ENCODE data around the gene LASP1. TPM values are rescaled to one million over a fixed set of nuclear protein-coding genes. Genes with fewer than 3 reads are reported as not detected.

The LASP1 gene
- total RNA-seq, 2 donors from 2014 or later: 116 to 172 TPM

GRCh38 chr17:38875477-38876075 is 5.7 kb downstream of the LASP1 start:
- H3K27ac Mint-ChIP-seq: peak overlapping the region; percentile 26
- no peaks in the 10 kb centered on the region for H3K27me3 Mint-ChIP-seq
- no peaks in the 10 kb centered on the region for H3K9me3 Mint-ChIP-seq
- ATAC-seq (replicated peaks): no peak
- H3K4me3 Mint-ChIP-seq: peak overlapping the region; percentile 85
- H3K36me3 Mint-ChIP-seq (ENCODE audit: low read depth): peaks cover 73% of the 10 kb centered on the region
- H3K4me1 Mint-ChIP-seq: peaks cover 48% of the 10 kb centered on the region

DNA sequence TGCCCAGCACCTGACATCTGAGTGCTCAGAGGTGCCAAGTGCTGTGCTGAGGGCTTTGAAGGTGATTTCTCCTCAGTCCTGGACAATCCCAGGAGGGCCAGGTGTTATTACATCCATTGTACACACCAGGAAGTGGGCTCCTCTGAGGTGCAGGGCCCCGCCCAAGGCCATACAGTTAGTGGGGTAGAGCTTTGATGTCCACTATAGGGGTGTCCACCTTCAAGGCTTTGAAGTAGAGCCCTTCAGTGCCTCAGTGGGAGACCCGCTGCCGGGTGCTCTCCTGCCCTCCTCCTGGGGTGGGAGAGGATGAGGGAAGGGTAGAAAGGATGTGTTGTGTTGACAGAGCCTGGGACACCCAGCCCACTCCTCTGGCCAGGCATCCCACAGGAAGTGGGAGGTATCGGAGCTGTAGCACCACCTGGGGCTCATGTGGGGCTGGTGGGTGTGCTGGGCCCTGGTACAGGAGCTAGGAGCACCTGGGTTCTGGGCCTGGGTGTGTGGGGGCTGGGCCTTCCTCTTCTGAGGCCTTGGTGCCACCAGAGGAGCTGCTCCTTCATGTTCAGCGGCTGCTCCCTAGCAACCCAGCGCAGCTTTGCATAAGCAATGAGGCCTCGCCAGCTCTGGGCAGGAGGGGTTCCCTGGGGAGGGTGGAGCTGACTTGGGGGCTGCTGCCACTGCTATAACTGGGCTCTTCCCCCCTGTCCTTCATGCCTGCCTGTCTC is 7.4 kb downstream of the LASP1 start:
- H3K4me1 Mint-ChIP-seq: peaks cover 51% of the 10 kb centered on the region
- H3K4me3 Mint-ChIP-seq: peak overlapping the region; percentile 85
- no peaks in the 10 kb centered on the region for H3K27me3 Mint-ChIP-seq
- ATAC-seq (replicated peaks): peak; percentile 27
- H3K27ac Mint-ChIP-seq: peak overlapping the region; percentile 83
- H3K9me3 Mint-ChIP-seq: no peaks in the 10 kb centered on the region
- peaks cover 78% of the 10 kb centered on the region for H3K36me3 Mint-ChIP-seq (ENCODE audit: low read depth)

DNA sequence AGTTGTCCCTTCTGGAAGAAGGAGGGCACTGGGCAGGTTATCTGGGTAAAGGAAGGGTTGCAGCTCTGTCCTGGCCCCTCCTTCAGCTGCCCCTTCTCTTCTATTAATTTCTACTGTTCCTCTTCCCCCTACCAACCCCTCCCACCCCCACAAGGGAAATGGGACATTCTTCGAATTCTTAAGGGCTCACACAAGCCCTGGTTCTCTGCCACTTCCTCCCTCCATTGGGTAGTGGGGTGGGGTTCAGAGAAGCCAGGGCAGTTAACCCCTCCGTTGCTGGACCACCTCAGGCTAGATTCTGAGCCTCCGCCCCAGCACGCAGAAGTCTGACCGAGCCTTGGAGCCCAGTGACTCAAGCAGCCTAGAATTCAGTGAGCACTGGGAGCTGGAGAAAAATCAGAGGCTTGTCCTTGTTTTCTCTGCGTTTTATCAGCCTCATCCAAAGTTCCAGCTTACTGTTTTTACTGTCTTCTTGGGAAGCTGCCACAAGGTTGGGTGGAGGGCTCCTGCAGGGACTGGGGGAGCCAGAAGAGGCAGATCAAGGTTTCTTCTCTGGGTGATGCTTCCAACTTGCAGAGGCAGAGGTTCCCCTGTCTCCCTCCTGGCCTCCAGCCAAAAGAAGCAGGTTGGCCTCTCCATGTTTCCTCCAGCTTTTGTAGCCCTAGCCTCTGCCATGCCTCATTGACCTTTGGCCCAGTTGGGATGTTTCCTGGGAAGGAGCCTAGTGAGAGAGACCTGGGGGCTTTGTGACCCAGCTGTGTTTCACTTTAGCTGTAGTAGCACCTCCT is 10.2 kb downstream of the LASP1 start:
- Mint-ChIP-seq H3K27me3 (no peaks in the 10 kb centered on the region), H3K36me3 (ENCODE audit: low read depth) (peaks cover 83% of the 10 kb centered on the region), H3K4me3 (peak overlapping the region; percentile 38), H3K27ac (peak overlapping the region; percentile 69), H3K4me1 (peaks cover 41% of the 10 kb centered on the region), H3K9me3 (no peaks in the 10 kb centered on the region)
- no peak for ATAC-seq (replicated peaks)

GRCh38 chr17:38881600-38882191 is 11.8 kb downstream of the LASP1 start:
- peaks cover 51% of the 10 kb centered on the region for H3K4me1 Mint-ChIP-seq
- H3K36me3 Mint-ChIP-seq (ENCODE audit: low read depth): peaks cover 92% of the 10 kb centered on the region
- peak overlapping the region; percentile 78 for H3K27ac Mint-ChIP-seq
- H3K27me3 Mint-ChIP-seq: no peaks in the 10 kb centered on the region
- peak overlapping the region; percentile 79 for H3K4me3 Mint-ChIP-seq
- H3K9me3 Mint-ChIP-seq: no peaks in the 10 kb centered on the region
- ATAC-seq (replicated peaks): peak; percentile 37

GRCh38 chr17:38882870-38883269 is 13.0 kb downstream of the LASP1 start:
- H3K4me3 Mint-ChIP-seq: peak overlapping the region; percentile 79
- H3K27ac Mint-ChIP-seq: peak overlapping the region; percentile 95
- no peaks in the 10 kb centered on the region for H3K9me3 Mint-ChIP-seq
- peaks cover 46% of the 10 kb centered on the region for H3K4me1 Mint-ChIP-seq
- H3K27me3 Mint-ChIP-seq: no peaks in the 10 kb centered on the region
- ATAC-seq (replicated peaks): no peak
- H3K36me3 Mint-ChIP-seq (ENCODE audit: low read depth): peaks cover 95% of the 10 kb centered on the region

DNA sequence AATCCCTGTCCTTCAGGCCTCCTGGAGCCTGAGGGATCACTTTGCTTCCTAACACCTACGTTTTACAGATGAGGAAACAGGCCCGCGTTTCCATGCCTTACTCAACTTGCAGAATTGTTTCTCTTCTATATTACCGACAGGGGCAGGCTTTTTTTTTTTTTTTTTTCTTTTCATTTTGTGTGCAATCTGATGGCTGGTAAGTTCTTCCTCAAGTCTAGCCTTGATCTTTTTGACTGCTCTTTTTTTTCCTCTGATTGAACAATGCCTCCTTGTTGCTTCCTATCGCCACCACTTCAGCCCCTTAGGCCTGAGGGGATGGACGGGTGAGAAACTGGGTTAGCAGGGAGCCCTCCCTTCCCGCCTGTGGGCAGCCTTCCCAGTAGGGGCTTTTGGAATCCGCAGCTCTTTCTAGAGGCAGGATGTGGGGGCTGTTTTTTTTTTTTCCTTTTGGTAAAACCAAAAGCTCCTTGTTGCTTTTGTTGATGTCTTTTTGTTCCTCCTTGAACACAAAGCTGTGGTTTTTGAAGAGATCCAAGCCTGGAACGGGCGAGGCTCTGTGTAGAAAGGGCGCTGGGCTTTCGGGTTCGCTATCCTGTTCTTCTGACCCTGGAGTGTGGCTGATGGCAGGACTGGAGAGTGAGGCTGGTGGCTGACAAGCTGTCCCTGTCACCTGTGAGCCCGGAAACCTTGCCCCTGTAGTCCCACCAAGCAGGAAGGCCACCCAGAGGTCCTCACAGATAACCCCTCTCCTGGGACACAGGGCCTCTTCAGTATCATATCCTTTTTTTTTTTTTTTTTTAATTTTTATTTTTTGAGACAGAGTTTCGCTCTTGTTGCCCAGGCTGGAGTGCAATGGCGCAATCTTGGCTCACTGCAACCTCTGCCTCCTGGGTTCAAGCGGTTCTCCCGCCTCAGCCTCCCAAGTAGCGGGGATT is 14.0 kb downstream of the LASP1 start:
- H3K27ac Mint-ChIP-seq: peak overlapping the region; percentile 95
- H3K36me3 Mint-ChIP-seq (ENCODE audit: low read depth): peaks cover 95% of the 10 kb centered on the region
- H3K4me1 Mint-ChIP-seq: peaks cover 43% of the 10 kb centered on the region
- H3K9me3 Mint-ChIP-seq: no peaks in the 10 kb centered on the region
- ATAC-seq (replicated peaks): peak; percentile 28
- H3K27me3 Mint-ChIP-seq: no peaks in the 10 kb centered on the region
- H3K4me3 Mint-ChIP-seq: peak overlapping the region; percentile 79

- H3K27me3 Mint-ChIP-seq: no peaks in the 10 kb centered on the region
- H3K4me1 Mint-ChIP-seq: peaks cover 44% of the 10 kb centered on the region
- no peak for ATAC-seq (replicated peaks)
- H3K27ac Mint-ChIP-seq: peak overlapping the region; percentile 84
- no peaks in the 10 kb centered on the region for H3K9me3 Mint-ChIP-seq
- peaks cover 95% of the 10 kb centered on the region for H3K36me3 Mint-ChIP-seq (ENCODE audit: low read depth)
- peak overlapping the region; percentile 40 for H3K4me3 Mint-ChIP-seq
These were observed 15.3 kb downstream of the LASP1 start for GRCh38 chr17:38885044-38885727.

DNA sequence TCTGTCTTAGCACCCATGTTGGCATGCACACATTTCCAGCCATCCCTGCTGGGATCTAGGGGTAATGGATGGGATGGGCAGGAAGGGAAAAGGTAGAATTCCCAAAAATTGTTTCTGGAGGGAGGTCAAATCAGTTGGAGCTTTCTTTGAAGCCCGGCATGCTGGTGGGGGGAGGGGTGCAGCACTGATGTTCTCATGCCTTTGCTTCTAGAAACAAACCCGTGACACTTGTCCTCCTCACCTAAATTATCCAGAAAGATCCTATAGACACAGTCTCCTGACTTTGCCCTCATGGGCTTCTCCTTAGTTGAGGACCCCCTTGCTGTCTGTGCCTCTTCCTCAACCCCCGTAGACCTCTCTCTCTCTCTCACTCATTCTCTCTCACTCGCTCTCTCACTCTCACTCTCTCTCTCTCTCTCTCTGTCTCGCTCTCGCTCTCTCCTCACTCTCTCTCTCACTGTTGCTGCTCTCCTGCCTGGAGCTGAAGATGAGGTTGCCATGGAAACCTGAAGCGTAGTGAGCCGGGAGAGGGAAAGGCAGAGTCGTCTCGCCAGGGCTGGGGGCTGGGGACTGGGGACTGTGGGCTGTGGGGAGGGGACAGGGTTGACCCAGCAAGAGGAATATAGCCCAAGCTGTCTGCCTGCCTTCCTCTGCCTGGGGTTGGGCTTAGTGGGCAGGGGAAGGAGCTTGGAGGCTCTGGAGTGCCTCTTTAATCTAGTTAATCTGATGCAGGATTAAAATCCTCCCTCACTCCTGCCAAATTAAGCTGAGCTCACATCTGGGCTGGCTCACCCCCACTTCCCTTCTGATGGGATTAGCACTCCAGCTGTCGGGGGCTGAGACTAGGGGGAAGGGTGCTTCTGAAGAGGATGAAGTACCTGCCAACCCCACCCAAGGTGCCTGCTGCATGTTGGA is 16.1 kb downstream of the LASP1 start:
- Mint-ChIP-seq H3K36me3 (ENCODE audit: low read depth) (peaks cover 94% of the 10 kb centered on the region), H3K4me3 (peak overlapping the region; percentile 40), H3K4me1 (peaks cover 45% of the 10 kb centered on the region), H3K9me3 (no peaks in the 10 kb centered on the region), H3K27ac (peak overlapping the region; percentile 84), H3K27me3 (no peaks in the 10 kb centered on the region)
- no peak for ATAC-seq (replicated peaks)

GRCh38 chr17:38886643-38887010 is 16.8 kb downstream of the LASP1 start:
- H3K27me3 Mint-ChIP-seq: no peaks in the 10 kb centered on the region
- peak overlapping the region; percentile 84 for H3K27ac Mint-ChIP-seq
- peaks cover 44% of the 10 kb centered on the region for H3K4me1 Mint-ChIP-seq
- peak overlapping the region; percentile 40 for H3K4me3 Mint-ChIP-seq
- no peaks in the 10 kb centered on the region for H3K9me3 Mint-ChIP-seq
- peaks cover 93% of the 10 kb centered on the region for H3K36me3 Mint-ChIP-seq (ENCODE audit: low read depth)
- ATAC-seq (replicated peaks): no peak

GRCh38 chr17:38888842-38889241 is 19.0 kb downstream of the LASP1 start:
- Mint-ChIP-seq H3K9me3 (no peaks in the 10 kb centered on the region), H3K27me3 (no peaks in the 10 kb centered on the region), H3K4me3 (peak overlapping the region; percentile 16), H3K27ac (peak overlapping the region; percentile 52), H3K36me3 (ENCODE audit: low read depth) (peaks cover 91% of the 10 kb centered on the region), H3K4me1 (peaks cover 37% of the 10 kb centered on the region)
- ATAC-seq (replicated peaks): no peak

- no peak for ATAC-seq (replicated peaks)
- Mint-ChIP-seq H3K36me3 (ENCODE audit: low read depth) (peaks cover 92% of the 10 kb centered on the region), H3K4me1 (peaks cover 34% of the 10 kb centered on the region), H3K27me3 (no peaks in the 10 kb centered on the region), H3K4me3 (peak overlapping the region; percentile 58), H3K27ac (peak overlapping the region; percentile 84), H3K9me3 (no peaks in the 10 kb centered on the region)
These were observed 20.0 kb downstream of the LASP1 start for GRCh38 chr17:38889745-38890409.

DNA sequence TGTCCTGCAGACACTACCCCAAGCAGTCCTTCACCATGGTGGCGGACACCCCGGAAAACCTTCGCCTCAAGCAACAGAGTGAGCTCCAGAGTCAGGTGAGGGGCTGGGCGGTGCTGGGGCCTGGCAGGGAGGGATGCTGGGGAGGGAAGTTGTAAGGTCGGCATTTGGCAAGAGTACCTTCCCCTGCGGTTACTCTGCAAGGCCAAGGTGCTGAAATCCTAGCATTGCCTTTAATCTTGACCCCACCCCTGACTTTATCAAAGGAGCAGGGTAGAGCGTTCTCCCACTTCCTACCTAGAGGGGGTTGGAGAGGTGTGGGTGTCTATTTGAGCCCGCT is 20.5 kb downstream of the LASP1 start:
- H3K36me3 Mint-ChIP-seq (ENCODE audit: low read depth): peaks cover 90% of the 10 kb centered on the region
- H3K4me1 Mint-ChIP-seq: peaks cover 34% of the 10 kb centered on the region
- no peak for ATAC-seq (replicated peaks)
- no peaks in the 10 kb centered on the region for H3K27me3 Mint-ChIP-seq
- H3K27ac Mint-ChIP-seq: peak overlapping the region; percentile 84
- H3K9me3 Mint-ChIP-seq: no peaks in the 10 kb centered on the region
- peak overlapping the region; percentile 58 for H3K4me3 Mint-ChIP-seq

Measured in activated T-helper 17 cell treated with anti-CD3 and anti-CD28 coated beads, Interleukin-2, amount 50 U/mL, for 72 hours (primary cell).